Measurements from ENCODE around the gene PAPOLG.

The PAPOLG gene

GRCh38 chr2:60820416-60821132 lies 64.5 kb downstream of the PAPOLG start:
- TF ChIP-seq, protein P1, sequence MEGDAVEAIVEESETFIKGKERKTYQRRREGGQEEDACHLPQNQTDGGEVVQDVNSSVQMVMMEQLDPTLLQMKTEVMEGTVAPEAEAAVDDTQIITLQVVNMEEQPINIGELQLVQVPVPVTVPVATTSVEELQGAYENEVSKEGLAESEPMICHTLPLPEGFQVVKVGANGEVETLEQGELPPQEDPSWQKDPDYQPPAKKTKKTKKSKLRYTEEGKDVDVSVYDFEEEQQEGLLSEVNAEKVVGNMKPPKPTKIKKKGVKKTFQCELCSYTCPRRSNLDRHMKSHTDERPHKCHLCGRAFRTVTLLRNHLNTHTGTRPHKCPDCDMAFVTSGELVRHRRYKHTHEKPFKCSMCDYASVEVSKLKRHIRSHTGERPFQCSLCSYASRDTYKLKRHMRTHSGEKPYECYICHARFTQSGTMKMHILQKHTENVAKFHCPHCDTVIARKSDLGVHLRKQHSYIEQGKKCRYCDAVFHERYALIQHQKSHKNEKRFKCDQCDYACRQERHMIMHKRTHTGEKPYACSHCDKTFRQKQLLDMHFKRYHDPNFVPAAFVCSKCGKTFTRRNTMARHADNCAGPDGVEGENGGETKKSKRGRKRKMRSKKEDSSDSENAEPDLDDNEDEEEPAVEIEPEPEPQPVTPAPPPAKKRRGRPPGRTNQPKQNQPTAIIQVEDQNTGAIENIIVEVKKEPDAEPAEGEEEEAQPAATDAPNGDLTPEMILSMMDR (IDR thresholded peaks at IDR 0.05), result no peak

- TF ChIP-seq, protein P1 (IDR thresholded peaks at IDR 0.05), result no peak
These were observed 65.0 kb downstream of the PAPOLG start for GRCh38 chr2:60821133-60821469.

- TF ChIP-seq, protein P1 (IDR thresholded peaks at IDR 0.05), result no peak
These were observed 65.7 kb downstream of the PAPOLG start for GRCh38 chr2:60821587-60822302.

- TF ChIP-seq, protein P1 (IDR thresholded peaks at IDR 0.05), result no peak
These were observed 66.9 kb downstream of the PAPOLG start for GRCh38 chr2:60822987-60823386.

- TF ChIP-seq, protein P1 (IDR thresholded peaks at IDR 0.05), result no peak
These were observed 67.7 kb downstream of the PAPOLG start for GRCh38 chr2:60823694-60824305.

- TF ChIP-seq, protein P1 (IDR thresholded peaks at IDR 0.05), result no peak
These were observed 69.6 kb downstream of the PAPOLG start for GRCh38 chr2:60825666-60826065.

DNA sequence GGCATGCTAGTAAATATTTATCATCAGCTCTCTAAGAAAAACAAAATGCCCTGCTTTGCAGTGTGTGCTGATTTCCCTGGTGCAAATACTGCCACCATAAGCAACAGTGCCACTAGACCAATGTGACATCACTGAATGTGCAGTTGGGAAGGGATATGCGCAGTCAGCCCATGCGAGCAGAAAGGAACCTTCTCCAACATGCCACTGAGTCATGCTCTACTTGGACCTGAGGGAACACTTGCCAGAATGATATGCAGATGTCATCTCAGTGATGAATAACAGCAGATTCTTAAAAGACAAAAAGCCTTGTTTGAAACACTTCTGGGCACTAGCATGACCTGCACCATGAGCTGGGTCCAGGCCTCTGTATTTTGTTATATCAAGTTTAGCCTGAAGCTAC lies 70.0 kb downstream of the PAPOLG start:
- TF ChIP-seq, protein P1 (IDR thresholded peaks at IDR 0.05), result no peak

Measured in LNCAP (cell line).